HEK293T (cell line): ENCODE data around the gene CLCA1.

ENCODE experiments used
- CTCF ChIA-PET: fragments of 350-600 bp; formaldehyde crosslinking; extraction: SDS; loops from one replicate; lab custom pipeline; 2021; ENCODE audit warnings: antibody characterized with exemption, inconsistent platforms; lab: Yijun Ruan, JAX
- POLR2A ChIA-PET: fragments of 350-600 bp; formaldehyde crosslinking; extraction: SDS; loops from one replicate; lab custom pipeline; 2020; ENCODE audit warnings: antibody characterized with exemption, inconsistent platforms; lab: Yijun Ruan, JAX
- DNase-seq: peaks from one replicate; pipeline ENCODE4 v3.0.0; 2012; ENCODE audit warnings: mixed read lengths; ENCODE audit errors: extremely low spot score
- ARNT ChIP-seq: fragments of 450-650 bp; IDR thresholded peaks from 2 replicates; pipeline ENCODE4 v1.6.1; 2017; ENCODE audit warnings: mild to moderate bottlenecking
- BHLHE40 ChIP-seq: fragments of 450-650 bp; IDR thresholded peaks from 2 replicates; pipeline ENCODE4 v1.6.1; 2016; ENCODE audit warnings: mild to moderate bottlenecking, moderate library complexity, borderline replicate concordance
- CTBP1 ChIP-seq: fragments of 450-650 bp; IDR thresholded peaks from 2 replicates; pipeline ENCODE4 v1.6.1; 2016; ENCODE audit warnings: borderline replicate concordance
- ELF4 ChIP-seq: fragments of 450-650 bp; IDR thresholded peaks from 2 replicates; pipeline ENCODE4 v1.6.1; 2017; ENCODE audit warnings: antibody characterized with exemption
- FOXA1 ChIP-seq: fragments of 450-650 bp; IDR thresholded peaks from 2 replicates; pipeline ENCODE4 v1.6.1; 2016; ENCODE audit warnings: mild to moderate bottlenecking
- FOXK2 ChIP-seq: fragments of 450-650 bp; IDR thresholded peaks from 2 replicates; pipeline ENCODE4 v1.6.1; 2016; ENCODE audit warnings: mild to moderate bottlenecking
- FOXM1 ChIP-seq: fragments of 450-650 bp; IDR thresholded peaks from 2 replicates; pipeline ENCODE4 v1.6.1; 2017; ENCODE audit warnings: mild to moderate bottlenecking, borderline replicate concordance
- HDGF ChIP-seq: fragments of 450-650 bp; IDR thresholded peaks from 2 replicates; pipeline ENCODE4 v1.6.1; 2017; ENCODE audit warnings: antibody characterized with exemption, borderline replicate concordance
- L3MBTL2 ChIP-seq: fragments of 450-650 bp; conservative IDR thresholded peaks from 2 replicates; pipeline ENCODE4 v1.6.1; 2016; ENCODE audit warnings: mild to moderate bottlenecking
- LEF1 ChIP-seq: fragments of 450-650 bp; IDR thresholded peaks from 2 replicates; pipeline ENCODE4 v1.6.1; 2017; ENCODE audit warnings: mild to moderate bottlenecking, borderline replicate concordance
- NFRKB ChIP-seq: fragments of 450-650 bp; IDR thresholded peaks from 2 replicates; pipeline ENCODE4 v1.6.1; 2016; ENCODE audit warnings: mild to moderate bottlenecking, moderate library complexity
- PKNOX1 ChIP-seq: fragments of 450-650 bp; IDR thresholded peaks from 2 replicates; pipeline ENCODE4 v1.6.1; 2016
- SP1 ChIP-seq: fragments of 450-650 bp; IDR thresholded peaks from 2 replicates; pipeline ENCODE4 v1.6.1; 2017
- SUZ12 ChIP-seq: fragments of 450-650 bp; IDR thresholded peaks from 2 replicates; pipeline ENCODE4 v1.6.1; 2016; ENCODE audit warnings: mild to moderate bottlenecking
- TARDBP ChIP-seq: fragments of 450-650 bp; IDR thresholded peaks from 2 replicates; pipeline ENCODE4 v1.6.1; 2016
- ZNF384 ChIP-seq: fragments of 450-650 bp; IDR thresholded peaks from 2 replicates; pipeline ENCODE4 v1.6.1; 2016

Gene CLCA1

GRCh38 chr1:86468501-86468977, at the start of gene CLCA1:
Gene CLCA1, plus strand, starts transcription at chr1:86468927. Its CDS starts 45 bp downstream, at chr1:86468972.
- TF ChIP-seq ELF4 = no peak
- no peak for TF ChIP-seq PKNOX1
- TF ChIP-seq SUZ12 = no peak
- no peak for TF ChIP-seq FOXM1
- no peak for TF ChIP-seq SP1
- TF ChIP-seq L3MBTL2 = no peak
- TF ChIP-seq CTBP1 = no peak
- no peak for TF ChIP-seq HDGF
- TF ChIP-seq FOXA1 = no peak
- no peak for TF ChIP-seq FOXK2
- TF ChIP-seq ZNF384 = no peak
- TF ChIP-seq ARNT = no peak
- ChIA-PET POLR2A (no interaction called here), CTCF (no interaction called here)
- DNase-seq = no peak

- DNase-seq = no peak
- POLR2A ChIA-PET = no interaction called here
- TF ChIP-seq SP1 (no peak), CTBP1 (no peak), SUZ12 (no peak), L3MBTL2 (no peak), TARDBP (no peak), FOXM1 (no peak), HDGF (no peak), PKNOX1 (no peak), ELF4 (no peak), NFRKB (no peak), ARNT (no peak)
- CTCF ChIA-PET = no interaction called here
These were observed 49.3 kb upstream of the CLCA1 start for GRCh38 chr1:86419277-86419903.

GRCh38 chr1:86421601-86422280, 47.0 kb upstream of the CLCA1 start:
- no peak for TF ChIP-seq CTBP1
- DNase-seq = no peak
- CTCF ChIA-PET = no interaction called here
- POLR2A ChIA-PET = no interaction called here

- TF ChIP-seq L3MBTL2 (no peak), TARDBP (no peak), SP1 (no peak), NFRKB (no peak), ELF4 (no peak), PKNOX1 (no peak), FOXM1 (no peak), SUZ12 (no peak), CTBP1 (no peak)
- POLR2A ChIA-PET = no interaction called here
- CTCF ChIA-PET = no interaction called here
- no peak for DNase-seq
These were observed 45.3 kb upstream of the CLCA1 start for GRCh38 chr1:86423473-86423872.

- no peak for TF ChIP-seq ELF4
- no peak for TF ChIP-seq FOXM1
- TF ChIP-seq TARDBP = no peak
- no peak for TF ChIP-seq NFRKB
- no peak for TF ChIP-seq CTBP1
- ChIA-PET CTCF (no interaction called here), POLR2A (no interaction called here)
- no peak for DNase-seq
These were observed 44.9 kb upstream of the CLCA1 start, which contains the start of gene CLCA2 for GRCh38 chr1:86423873-86424272. Gene CLCA2, plus strand, starts transcription at chr1:86424171. Its CDS starts 77 bp downstream, at chr1:86424248.

- ChIA-PET CTCF (no interaction called here), POLR2A (no interaction called here)
- no peak for TF ChIP-seq ARNT
- no peak for TF ChIP-seq NFRKB
- no peak for TF ChIP-seq SP1
- TF ChIP-seq FOXA1 = no peak
- no peak for TF ChIP-seq ELF4
- no peak for TF ChIP-seq BHLHE40
- no peak for TF ChIP-seq FOXM1
- TF ChIP-seq TARDBP = no peak
- no peak for TF ChIP-seq HDGF
- no peak for TF ChIP-seq ZNF384
- no peak for TF ChIP-seq CTBP1
- TF ChIP-seq FOXK2 = no peak
- no peak for TF ChIP-seq LEF1
- no peak for TF ChIP-seq L3MBTL2
- DNase-seq = no peak
These were observed 39.5 kb upstream of the CLCA1 start for GRCh38 chr1:86429122-86429725.
